SKM-1 treated with dmso at 0.1 percent for 144 hours (cell line): ENCODE results near the gene NCAM2.

Experiments
- DNase-seq: peaks from one replicate; lab custom pipeline; 2025; ENCODE audit not compliant: unreplicated experiment; lab: John Stamatoyannopoulos, UW

Gene NCAM2

DNA sequence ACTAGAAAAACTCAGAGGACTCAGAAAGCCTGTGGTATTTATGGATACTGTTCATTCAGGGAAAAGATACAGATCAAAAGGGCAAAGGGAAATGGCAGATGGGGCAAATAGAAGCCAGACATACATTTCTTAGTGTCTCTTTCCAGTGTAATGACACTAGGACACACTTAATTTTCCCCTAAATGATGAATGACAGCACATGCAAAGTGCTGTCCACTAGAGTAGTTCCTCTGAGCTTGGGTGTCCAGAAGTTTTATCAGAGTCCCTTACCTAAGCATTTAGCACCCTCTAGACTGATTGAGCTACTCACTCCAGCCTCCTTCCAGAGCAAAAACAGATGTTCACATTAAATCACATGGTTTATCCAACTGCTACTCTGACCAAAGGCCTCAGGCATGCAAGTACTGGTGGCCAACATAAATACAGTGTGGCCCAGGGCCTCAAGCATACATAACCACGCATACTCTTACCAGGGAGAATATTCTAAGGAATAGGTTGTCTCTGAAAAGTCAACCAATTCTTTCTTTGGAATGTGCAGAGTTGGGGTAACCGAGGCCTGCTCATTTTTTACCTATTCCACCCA, 166.9 kb downstream of the NCAM2 start:
- DNase-seq = no peak

DNA sequence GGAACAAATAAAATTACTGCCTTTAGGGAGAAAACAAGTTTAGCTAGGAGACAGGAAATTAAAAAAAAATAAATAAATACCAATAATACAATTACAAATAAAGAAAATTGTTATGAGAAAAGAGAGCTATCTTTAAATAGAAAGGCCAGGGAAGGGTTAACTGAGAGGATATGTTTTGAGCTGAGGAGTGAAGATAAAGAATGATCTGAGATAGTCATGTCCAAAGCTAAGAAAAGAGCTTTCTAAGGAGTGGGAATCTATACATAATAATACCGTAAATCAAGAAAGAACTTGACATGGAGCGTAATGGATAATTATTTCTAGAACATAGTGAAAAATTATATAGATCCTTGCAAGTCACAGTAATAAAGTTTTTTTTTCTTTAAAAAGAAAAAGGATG, 176.5 kb downstream of the NCAM2 start:
- DNase-seq = no peak

- DNase-seq = no peak
Observed at GRCh38 chr21:21175798-21176334, 177.7 kb downstream of the NCAM2 start.

GRCh38 chr21:21177353-21177986, 179.3 kb downstream of the NCAM2 start:
- DNase-seq = no peak

DNA sequence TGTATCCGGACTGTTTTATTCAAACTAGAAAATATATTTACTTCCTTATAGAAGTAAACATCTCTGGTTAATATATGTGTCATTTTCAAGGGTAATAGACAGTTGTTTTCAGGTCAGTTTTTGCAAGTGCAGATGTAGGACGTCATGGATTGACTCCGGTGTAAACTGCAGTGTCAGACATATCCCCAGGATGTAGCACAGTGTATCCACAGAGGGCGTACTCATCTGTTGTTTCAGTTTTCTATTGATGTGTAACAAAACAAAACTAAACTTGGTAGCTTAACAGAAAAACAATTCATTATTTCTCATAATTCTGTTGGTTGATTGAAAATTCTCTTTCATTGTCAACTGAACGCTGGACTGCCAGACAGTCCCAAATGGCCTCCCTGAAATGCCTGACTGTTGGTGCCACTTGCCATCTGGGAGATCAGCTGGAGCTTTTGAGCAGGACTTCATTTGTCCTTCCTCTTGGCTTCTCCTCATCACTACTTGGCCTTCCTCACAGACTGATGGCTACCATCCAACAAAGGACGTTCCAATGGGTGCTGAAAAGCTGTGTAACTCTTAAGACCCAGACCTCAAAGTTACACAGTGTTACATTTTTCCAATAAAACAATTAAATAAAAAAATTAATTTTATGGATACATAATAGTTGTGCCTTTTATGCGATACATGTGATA, 181.6 kb downstream of the NCAM2 start:
- no peak for DNase-seq

- no peak for DNase-seq
Observed at GRCh38 chr21:21182401-21183010, 184.3 kb downstream of the NCAM2 start.

DNA sequence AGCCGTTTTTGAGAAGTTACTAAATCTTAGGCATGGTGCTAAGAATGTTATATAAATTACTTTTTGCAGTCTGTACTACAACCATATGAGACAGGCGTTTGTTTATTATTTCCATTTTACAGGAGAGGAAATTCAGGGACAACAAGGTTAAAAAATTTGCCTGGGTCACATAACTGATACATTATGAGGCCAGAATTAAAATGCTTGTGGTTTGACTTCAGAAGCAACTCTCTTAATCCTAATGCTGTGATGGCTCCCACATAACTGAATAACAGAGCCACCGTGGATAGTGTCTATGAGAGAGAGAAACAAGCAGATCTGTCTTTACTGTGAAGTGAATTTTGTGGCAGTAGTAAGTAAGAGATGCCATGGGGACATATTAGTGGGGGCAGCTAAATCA, 184.9 kb downstream of the NCAM2 start:
- DNase-seq = no peak

- no peak for DNase-seq
Observed at GRCh38 chr21:21184771-21185528, 186.7 kb downstream of the NCAM2 start.

DNA sequence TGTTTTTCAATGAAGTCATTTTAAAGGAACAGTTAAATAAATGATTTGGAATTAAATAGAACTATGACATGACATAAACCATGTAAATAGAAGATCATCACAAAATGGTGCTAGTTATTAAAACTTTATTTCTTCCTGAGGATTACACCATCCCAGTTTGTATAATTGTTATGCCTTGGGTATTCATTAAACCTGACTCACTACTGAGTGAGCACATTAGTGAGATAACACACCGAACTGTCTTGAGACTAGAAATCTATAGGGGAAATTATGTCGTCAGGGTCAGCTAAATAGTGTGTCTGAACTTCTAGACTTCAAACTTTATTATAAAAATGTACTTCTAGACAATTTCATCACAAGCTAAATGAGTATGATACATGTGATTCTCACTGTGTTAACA, 189.4 kb downstream of the NCAM2 start:
- DNase-seq = no peak

DNA sequence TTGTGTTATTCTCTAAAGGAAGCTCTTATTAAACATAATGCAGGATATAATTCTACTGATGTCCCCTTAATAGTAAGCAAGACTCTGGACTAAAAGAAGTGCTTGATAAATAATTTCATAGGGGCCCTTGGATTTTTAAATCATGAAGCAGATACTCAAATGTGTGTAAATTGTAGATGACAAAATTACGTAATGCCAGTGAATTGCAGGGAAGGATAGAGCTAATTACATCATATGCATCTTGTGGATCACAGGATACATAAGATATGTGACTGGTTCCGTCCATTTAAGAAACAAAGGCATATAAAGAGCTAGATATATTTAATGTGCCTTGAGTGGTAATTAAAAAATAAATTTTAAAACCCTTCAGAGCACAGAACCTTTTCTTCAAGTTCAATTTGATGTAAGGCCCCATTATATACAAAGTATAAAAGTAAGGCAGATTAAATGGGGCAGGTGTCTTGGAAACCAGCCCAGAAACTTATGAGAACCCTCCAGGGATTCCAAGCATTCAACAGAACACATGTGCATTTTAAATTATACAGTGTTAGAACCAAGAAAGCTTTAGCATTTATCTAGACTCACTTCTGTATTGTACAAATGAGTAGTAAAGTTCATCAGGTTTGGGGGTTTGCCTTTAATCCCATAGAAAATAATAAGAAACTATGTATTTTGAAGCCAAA, 190.4 kb downstream of the NCAM2 start:
- no peak for DNase-seq

GRCh38 chr21:21195417-21195943, 197.3 kb downstream of the NCAM2 start:
- no peak for DNase-seq

- DNase-seq = no peak
Observed at GRCh38 chr21:21196087-21196486, 197.9 kb downstream of the NCAM2 start.

- no peak for DNase-seq
Observed at GRCh38 chr21:21196848-21197247, 198.6 kb downstream of the NCAM2 start.

DNA sequence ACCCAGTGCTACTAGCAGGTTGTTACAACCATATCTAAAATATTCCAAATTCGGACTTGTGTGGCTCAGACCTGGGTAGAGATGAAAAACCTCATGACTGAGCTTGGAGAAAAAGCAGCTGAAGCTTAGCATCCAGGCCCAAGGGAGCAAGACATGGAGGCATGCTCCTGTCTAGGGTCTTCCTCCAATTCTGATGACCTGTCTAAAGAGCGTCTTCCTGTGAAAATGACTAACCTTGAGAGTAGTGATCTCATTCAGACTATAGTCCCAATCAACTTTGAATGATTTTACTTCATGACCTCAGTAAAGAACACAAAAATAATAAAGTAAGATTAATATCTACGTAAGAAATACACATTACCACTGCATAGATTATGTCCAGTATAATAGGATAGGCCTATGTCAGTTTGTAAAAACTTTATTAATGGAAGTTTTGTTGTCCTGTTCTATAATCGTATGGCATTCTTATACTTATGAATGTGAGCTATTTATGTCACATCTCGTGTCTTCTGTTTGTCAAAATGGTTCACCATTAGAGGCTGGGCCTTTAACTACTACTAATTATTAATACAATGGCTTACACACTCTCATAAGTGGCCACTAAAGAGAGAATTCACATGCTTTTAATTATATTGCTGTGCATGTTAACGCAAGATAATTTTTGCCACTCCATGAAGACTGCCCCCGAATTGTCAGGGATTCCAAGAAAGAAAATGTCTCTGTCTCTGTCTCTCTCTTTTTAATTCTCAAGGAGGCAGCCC, 201.3 kb downstream of the NCAM2 start:
- no peak for DNase-seq

- DNase-seq = no peak
Observed at GRCh38 chr21:21200103-21200938, 202.1 kb downstream of the NCAM2 start.

DNA sequence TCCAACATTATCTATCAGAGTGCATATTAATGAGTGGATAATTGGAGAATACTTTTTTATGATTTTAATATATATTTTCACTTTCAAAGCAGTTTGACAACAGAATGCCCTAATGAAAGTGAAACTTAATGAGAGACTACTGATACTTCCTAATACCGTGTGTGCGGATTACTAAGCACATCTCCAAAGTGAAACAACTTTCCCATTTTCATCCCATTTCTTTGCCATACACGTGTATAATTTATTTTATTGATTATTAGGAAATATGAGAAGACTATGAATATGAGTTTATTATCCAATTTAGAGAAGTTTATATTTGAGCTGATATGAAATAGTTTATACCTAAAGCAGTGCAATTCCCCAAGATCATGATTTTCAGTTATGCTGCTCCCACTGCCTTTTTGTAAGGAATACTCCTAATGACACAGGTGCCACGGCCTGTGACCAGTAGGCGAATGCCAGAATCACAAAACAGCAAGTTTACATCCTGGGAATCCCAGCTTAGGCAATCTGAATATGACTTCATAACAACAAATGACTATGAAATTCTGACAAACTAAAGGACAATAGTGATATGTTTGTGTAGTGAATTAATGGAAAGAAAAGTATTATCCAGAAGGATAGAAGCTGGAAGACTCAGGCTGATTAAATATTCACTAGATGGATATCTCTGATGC, 202.9 kb downstream of the NCAM2 start:
- DNase-seq = no peak

DNA sequence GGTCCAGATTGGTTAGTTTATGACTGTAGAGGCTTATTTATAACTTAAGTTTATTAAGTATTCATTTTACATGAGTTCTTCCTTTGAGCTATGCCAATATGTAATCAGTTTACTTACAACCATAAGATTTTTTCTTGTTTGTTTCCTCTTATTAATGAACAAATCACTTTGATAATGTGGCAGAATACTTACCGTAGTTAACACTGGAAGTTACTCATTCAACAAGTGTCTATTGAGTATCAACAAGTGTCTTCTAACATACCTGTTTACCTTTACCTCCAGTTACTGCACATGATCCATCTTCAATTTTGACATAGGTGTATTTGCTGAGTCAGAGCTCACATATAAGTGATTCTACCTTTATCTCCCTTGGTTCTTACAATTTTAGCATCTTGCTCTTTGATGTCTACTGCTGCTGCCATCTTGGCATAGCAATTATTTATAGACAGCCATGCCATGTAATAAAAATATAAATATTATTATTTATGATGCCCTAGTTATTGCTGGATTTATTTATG, 205.7 kb downstream of the NCAM2 start:
- DNase-seq = no peak
